Sciatic nerve (tissue), 2 donors: ENCODE measurements around the gene CD209. TPM values are rescaled to one million over a fixed set of nuclear protein-coding genes. Genes with fewer than 3 reads are reported as not detected.

Experiments used
- ATAC-seq: fragments of 200-7000 bp; cut with Tn5 transposase; one replicate; pipeline ENCODE4 v1.9.1; 2020; ENCODE audit warnings: mild to moderate bottlenecking, moderate library complexity
- DNase-seq: peaks from one replicate; pipeline ENCODE4 v3.0.0-alpha.2; 2020; ENCODE audit warnings: low spot score
- intact Hi-C: fragments of 100-400 bp; cut with DNase I; formaldehyde crosslinking; loops from one replicate; pipeline ENCODE4 v1.14.2; 2022
- total RNA-seq: library from RNA; stranded (reverse); fragmentation: NEBNext Ultra II Directional; extraction: Animal tissue kit (Norgen Biotek cat#: 25700); gene quantifications from one replicate; pipeline ENCODE4 v1.2.1, GENCODE V29; 2021
- donor health status: DM: no; HTN: no; CAD: no.
- donor health status: DM: no; HTN: no; CAD: no.

The CD209 gene
- total RNA-seq, 1 donor from 2014 or later, result 20.1 TPM

GRCh38 chr19:7692417-7693088, 54.8 kb downstream of the CD209 start:
- intact Hi-C loops, result no loop called here
- no peak for ATAC-seq
- no peak for DNase-seq

GRCh38 chr19:7691497-7691896, 55.8 kb downstream of the CD209 start:
- DNase-seq (no peak), ATAC-seq (no peak)
- intact Hi-C loops, result no loop called here

- DNase-seq (no peak), ATAC-seq (no peak)
- intact Hi-C loops, result no loop called here
These were observed 56.5 kb downstream of the CD209 start for GRCh38 chr19:7690779-7691258.

Other genes starting within 250 kb of the CD209 start
- 47.6 TPM for gene ZNF358, start 231.4 kb downstream of the CD209 start, total RNA-seq
- 35.3 TPM for gene MCOLN1, start 224.9 kb downstream of the CD209 start, total RNA-seq
- 133 TPM for gene PNPLA6, start 211.8 kb downstream of the CD209 start, total RNA-seq
- gene CAMSAP3, start 151.7 kb downstream of the CD209 start, total RNA-seq, result not detected
- 34.0 TPM for gene XAB2, start 118.0 kb downstream of the CD209 start, total RNA-seq
- gene PET100, start 117.7 kb downstream of the CD209 start, total RNA-seq, result 95.1 TPM
- not detected for gene PCP2, start 113.8 kb downstream of the CD209 start, total RNA-seq
- 30.1 TPM for gene STXBP2, start 110.4 kb downstream of the CD209 start, total RNA-seq
- 1.1 TPM for gene RETN, start 78.5 kb downstream of the CD209 start, total RNA-seq
- gene MCEMP1, start 70.4 kb downstream of the CD209 start, total RNA-seq, result 2.6 TPM
- 58.0 TPM for gene TRAPPC5, start 66.7 kb downstream of the CD209 start, total RNA-seq
- gene FCER2, start 45.4 kb downstream of the CD209 start, total RNA-seq, result 3.7 TPM
- 2.8 TPM for gene CLEC4G, start 15.4 kb downstream of the CD209 start, total RNA-seq
- not detected for gene CLEC4M, start 15.7 kb upstream of the CD209 start, total RNA-seq
- gene EVI5L, start 82.7 kb upstream of the CD209 start, total RNA-seq, result 14.2 TPM
- gene PRR36, start 126.9 kb upstream of the CD209 start, total RNA-seq, result 0.09 TPM
- 0.09 TPM for gene LRRC8E, start 141.0 kb upstream of the CD209 start, total RNA-seq
- gene MAP2K7, start 156.3 kb upstream of the CD209 start, total RNA-seq, result 34.0 TPM
- not detected for gene TGFBR3L, start 167.3 kb upstream of the CD209 start, total RNA-seq
- 14.9 TPM for gene SNAPC2, start 172.8 kb upstream of the CD209 start, total RNA-seq
- 1.5 TPM for gene CTXN1, start 178.6 kb upstream of the CD209 start, total RNA-seq
- 49.6 TPM for gene TIMM44, start 196.1 kb upstream of the CD209 start, total RNA-seq